ENCODE measurements around the gene HDAC9.

Gene HDAC9

DNA sequence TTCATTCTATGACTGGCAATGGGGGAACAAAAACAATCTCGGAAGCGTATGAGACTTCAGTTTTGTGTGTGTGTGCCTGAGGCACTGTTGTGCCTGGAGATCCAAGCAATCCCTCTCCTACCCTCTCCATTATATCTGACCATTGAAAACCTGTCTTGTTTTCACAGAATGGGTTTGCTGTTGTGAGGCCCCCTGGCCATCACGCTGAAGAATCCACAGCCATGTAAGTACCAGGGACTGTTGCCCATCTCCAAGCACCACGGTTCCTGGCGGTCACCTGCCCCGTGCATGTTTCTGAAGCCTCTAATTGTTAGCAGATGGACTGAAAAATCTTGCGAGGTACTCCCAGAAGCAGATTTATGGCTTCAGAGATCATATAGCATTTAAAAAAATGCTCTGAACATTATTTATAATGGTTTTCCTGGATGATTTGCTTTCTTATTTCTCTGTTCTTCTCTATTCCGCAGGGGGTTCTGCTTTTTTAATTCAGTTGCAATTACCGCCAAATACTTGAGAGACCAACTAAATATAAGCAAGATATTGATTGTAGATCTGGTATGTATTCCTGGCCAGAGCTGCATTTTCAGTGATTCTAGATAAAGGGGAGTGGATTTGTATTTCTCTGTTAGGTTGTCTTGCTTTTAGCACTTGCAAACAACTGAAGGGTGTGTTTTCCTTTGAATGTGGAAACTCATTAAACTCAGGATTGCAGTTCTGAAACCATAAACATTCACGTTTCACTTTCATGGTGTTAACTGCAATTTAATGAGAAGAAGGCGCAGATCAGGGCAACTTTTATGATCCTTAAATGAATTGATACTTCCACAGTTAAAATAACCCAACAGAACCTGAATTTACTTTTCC, 333.7 kb downstream of the HDAC9 start:
- ChIA-PET POLR2A (interaction anchor here (0.7 kb wide), 1 partner anchor 62 kb away, joined by 3 read pairs; no protein-coding TSS in a partner anchor), CTCF (no interaction called here)
- TF ChIP-seq, protein P1, sequence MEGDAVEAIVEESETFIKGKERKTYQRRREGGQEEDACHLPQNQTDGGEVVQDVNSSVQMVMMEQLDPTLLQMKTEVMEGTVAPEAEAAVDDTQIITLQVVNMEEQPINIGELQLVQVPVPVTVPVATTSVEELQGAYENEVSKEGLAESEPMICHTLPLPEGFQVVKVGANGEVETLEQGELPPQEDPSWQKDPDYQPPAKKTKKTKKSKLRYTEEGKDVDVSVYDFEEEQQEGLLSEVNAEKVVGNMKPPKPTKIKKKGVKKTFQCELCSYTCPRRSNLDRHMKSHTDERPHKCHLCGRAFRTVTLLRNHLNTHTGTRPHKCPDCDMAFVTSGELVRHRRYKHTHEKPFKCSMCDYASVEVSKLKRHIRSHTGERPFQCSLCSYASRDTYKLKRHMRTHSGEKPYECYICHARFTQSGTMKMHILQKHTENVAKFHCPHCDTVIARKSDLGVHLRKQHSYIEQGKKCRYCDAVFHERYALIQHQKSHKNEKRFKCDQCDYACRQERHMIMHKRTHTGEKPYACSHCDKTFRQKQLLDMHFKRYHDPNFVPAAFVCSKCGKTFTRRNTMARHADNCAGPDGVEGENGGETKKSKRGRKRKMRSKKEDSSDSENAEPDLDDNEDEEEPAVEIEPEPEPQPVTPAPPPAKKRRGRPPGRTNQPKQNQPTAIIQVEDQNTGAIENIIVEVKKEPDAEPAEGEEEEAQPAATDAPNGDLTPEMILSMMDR (IDR thresholded peaks at IDR 0.05; ENCODE audit: insufficient read depth, low read length, missing control alignments), result no peak
- DNase-seq (ENCODE audit: low read depth, low spot score), result no peak
- no peak overlapping the region for H3K4me3 ChIP-seq (ENCODE audit: low read depth, low read length)

DNA sequence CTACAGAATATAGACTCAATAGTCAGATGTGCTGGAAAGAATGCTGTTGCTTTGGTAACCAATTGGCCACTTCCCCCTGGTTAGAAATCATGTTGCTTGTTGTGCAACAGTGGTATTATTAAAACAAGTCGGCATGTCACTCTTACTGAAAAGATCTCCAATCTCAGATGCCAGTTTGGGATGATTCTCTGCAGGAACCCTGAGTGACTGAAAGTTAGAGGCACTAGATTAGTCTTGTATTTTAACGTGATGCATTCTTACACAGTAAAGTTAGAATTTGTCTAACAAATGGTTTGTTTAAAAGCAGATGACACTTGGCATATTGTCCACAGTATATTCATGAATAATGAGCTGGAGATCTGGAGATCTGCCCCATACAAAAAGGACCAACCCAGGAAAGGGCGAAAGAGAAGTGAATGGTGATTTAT, 334.3 kb downstream of the HDAC9 start:
- TF ChIP-seq, protein P1 (IDR thresholded peaks at IDR 0.05; ENCODE audit: insufficient read depth, low read length, missing control alignments), result no peak
- peak; percentile 31 for DNase-seq (ENCODE audit: low read depth, low spot score)
- POLR2A ChIA-PET, result interaction anchor here (0.7 kb wide), 1 partner anchor 61 kb away, joined by 3 read pairs; no protein-coding TSS in a partner anchor
- CTCF ChIA-PET, result no interaction called here
- no peak overlapping the region for H3K4me3 ChIP-seq (ENCODE audit: low read depth, low read length)

DNA sequence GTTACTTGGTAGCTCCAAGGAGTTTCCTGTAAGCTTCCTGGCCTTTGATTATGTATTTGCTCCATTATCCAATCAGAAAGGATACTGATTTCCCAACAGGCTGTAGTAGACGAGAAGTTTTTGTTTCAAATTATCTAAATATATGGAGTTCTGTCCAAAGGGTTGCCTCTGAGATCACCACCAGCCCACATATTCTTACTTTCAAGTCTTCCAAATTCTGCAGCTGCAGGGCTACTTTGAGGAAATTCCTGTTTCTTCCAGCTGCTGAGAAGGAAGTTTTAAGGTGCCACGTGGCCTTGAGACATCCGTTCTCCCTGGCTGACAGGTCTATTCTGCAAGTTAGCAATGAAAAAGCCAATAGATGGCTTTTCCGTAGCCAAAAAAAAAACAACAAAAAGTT, 335.9 kb downstream of the HDAC9 start:
- CTCF ChIA-PET, result interaction anchor here (1.4 kb wide), 1 partner anchor 10 kb away, joined by 4 read pairs; no protein-coding TSS in a partner anchor

DNA sequence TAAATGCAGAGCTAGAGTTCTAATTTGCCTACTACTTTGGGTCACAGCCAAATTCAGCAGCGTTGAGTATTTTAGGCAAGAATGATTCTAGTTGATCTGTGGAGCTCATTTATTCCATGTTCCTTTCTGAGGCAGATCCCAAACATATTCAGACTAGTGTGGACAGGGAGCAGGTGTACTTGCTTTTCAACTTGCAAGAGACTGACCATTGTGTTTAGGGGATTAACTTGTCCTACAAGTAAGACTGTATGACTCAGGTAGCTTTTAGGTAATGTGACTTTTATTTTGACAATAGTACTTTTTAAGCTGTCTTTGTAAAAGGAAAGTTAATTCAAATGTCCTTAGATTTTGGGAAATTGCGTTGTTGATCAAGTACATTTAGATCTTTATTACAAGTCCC, 336.4 kb downstream of the HDAC9 start:
- no peak overlapping the region for H3K4me3 ChIP-seq (ENCODE audit: low read depth, low read length)
- ChIA-PET CTCF (interaction anchor here (0.8 to 1.4 kb wide), 2 partner anchors 10 to 26 kb away, joined by 3 to 4 read pairs; no protein-coding TSS in a partner anchor), POLR2A (no interaction called here)
- TF ChIP-seq, protein P1 (IDR thresholded peaks at IDR 0.05; ENCODE audit: insufficient read depth, low read length, missing control alignments), result no peak
- no peak for DNase-seq (ENCODE audit: low read depth, low spot score)

More for the DNA sequence above, 335.9 kb downstream of the HDAC9 start:
- TF ChIP-seq, protein P1 (IDR thresholded peaks at IDR 0.05; ENCODE audit: insufficient read depth, low read length, missing control alignments), result no peak
- H3K4me3 ChIP-seq (ENCODE audit: low read depth, low read length), result no peak overlapping the region
- POLR2A ChIA-PET, result interaction anchor here (1.1 kb wide), 1 partner anchor 286 kb away, joined by 3 read pairs; the partner anchor contains the start of gene TWIST1
- no peak for DNase-seq (ENCODE audit: low read depth, low spot score)

DNA sequence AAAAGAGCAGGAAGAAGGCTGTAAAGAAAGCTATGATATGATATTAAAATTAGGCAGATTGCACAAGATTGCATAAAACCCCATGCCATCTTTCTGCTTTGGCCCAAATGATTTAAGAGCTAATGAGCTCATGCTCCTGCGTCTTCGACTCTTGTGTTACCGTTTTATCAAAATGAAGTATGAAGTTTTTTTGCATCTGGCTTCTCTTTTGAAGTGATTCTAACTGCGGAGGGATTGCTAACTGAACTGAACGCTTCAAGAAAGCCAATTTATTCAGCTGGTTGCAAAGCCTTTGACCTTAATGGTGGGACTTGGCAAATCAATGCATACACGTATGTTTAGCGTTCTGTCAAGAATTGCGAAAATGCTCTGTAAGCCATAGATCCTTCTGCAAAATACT, 339.0 kb downstream of the HDAC9 start:
- CTCF ChIA-PET, result no interaction called here
- POLR2A ChIA-PET, result no interaction called here
- DNase-seq (ENCODE audit: low read depth, low spot score), result no peak
- no peak overlapping the region for H3K4me3 ChIP-seq (ENCODE audit: low read depth, low read length)
- TF ChIP-seq, protein P1 (IDR thresholded peaks at IDR 0.05; ENCODE audit: insufficient read depth, low read length, missing control alignments), result no peak

DNA sequence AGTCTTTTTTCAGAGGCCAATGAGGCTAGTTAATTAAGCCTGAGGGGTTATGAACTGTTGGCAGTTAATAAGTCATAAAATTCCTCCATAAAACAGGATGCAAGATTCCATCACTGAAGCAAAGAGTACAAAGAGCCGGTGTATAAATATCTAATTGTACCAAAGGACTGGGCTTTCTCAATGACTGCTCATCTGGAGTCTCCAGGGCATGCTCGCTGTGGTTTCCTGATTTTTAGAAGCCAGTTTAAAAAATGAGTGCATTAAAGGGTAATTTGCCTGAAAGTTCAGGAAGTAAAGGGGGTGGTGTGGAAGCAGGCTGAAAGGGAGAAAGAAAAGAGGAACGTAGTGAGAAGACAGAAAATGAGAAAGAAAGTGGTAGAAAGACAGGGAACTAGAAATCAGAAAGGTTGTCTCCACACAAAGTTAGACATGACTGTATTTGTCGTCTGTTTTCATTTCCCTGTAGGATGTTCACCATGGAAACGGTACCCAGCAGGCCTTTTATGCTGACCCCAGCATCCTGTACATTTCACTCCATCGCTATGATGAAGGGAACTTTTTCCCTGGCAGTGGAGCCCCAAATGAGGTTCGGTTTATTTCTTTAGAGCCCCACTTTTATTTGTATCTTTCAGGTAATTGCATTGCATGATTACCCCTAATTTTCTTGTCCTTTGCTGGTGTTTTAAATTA, 339.6 kb downstream of the HDAC9 start:
- TF ChIP-seq, protein P1 (IDR thresholded peaks at IDR 0.05; ENCODE audit: insufficient read depth, low read length, missing control alignments), result no peak
- ChIA-PET CTCF (no interaction called here), POLR2A (no interaction called here)
- DNase-seq (ENCODE audit: low read depth, low spot score), result no peak
- no peak overlapping the region for H3K4me3 ChIP-seq (ENCODE audit: low read depth, low read length)

All from AG04449 (cell line).